Skeletal muscle tissue (tissue), 4 donors: ENCODE results near the gene MAP3K15. TPM values are rescaled to one million over a fixed set of nuclear protein-coding genes. Genes with fewer than 3 reads are reported as not detected.
"Not testable (repeated sequence)": the region's sequence is repeated elsewhere in the genome, so short reads cannot be mapped to it uniquely, and the experiment has no call there.

Source experiments
- H3K27ac ChIP-seq: one replicate; pipeline ENCODE4 v1.7.0; 2013; ENCODE audit warnings: mild to moderate bottlenecking, low read depth, low read length, inconsistent platforms
- H3K27me3 ChIP-seq, 3 donors: one replicate each; pipeline ENCODE4 v1.7.0; 2013; ENCODE audit warnings: low read length in 3 of 3; ENCODE audit not compliant: control insufficient read depth in 3 of 3, insufficient read depth in 3 of 3
- H3K36me3 ChIP-seq, 3 donors: one replicate each; pipeline ENCODE4 v1.7.0; 2013; ENCODE audit warnings: low read length in 3 of 3; ENCODE audit not compliant: control insufficient read depth in 3 of 3, insufficient read depth in 3 of 3
- H3K4me1 ChIP-seq, 3 donors: one replicate each; pipeline ENCODE4 v1.7.0; 2013; ENCODE audit warnings: low read length in 3 of 3, mild to moderate bottlenecking in 3 of 3; ENCODE audit not compliant: control insufficient read depth in 3 of 3, insufficient read depth in 3 of 3
- H3K4me3 ChIP-seq, 3 donors: one replicate each; pipeline ENCODE4 v1.7.0; 2013; ENCODE audit warnings: low read length in 3 of 3
- H3K9ac ChIP-seq, 3 donors: one replicate each; pipeline ENCODE4 v1.7.0; 2013; ENCODE audit warnings: low read length in 3 of 3, mild to moderate bottlenecking in 3 of 3, moderate library complexity in 2 of 3, low read depth in 1 of 3
- H3K9me3 ChIP-seq, 3 donors: one replicate each; pipeline ENCODE4 v1.7.0; 2013; ENCODE audit warnings: low read length in 3 of 3; ENCODE audit not compliant: control insufficient read depth in 3 of 3
- total RNA-seq: library from RNA; depleted of rRNA; stranded (reverse); fragments of >200 nt; gene quantifications from one replicate; pipeline ENCODE4 v1.2.3, GENCODE V29; 2014
- donor health status: Osteomylitis.

MAP3K15 gene
- total RNA-seq, 1 donor from 2014 or later, result 0.52 TPM

GRCh38 chrX:19496711-19497110 lies 18.6 kb downstream of the MAP3K15 start:
- no peak overlapping the region for H3K4me3 ChIP-seq
- H3K9ac ChIP-seq, result no peak overlapping the region
- H3K36me3 ChIP-seq, result no peaks in the 10 kb centered on the region
- no peak overlapping the region for H3K27ac ChIP-seq
- no peaks in the 10 kb centered on the region for H3K9me3 ChIP-seq
- no peaks in the 10 kb centered on the region for H3K4me1 ChIP-seq
- H3K27me3 ChIP-seq, result peaks cover 0 to 5% (median 0%) of the 10 kb centered on the region in 3 donors

- Histone ChIP-seq H3K27me3 (no peaks in the 10 kb centered on the region), H3K27ac (no peak overlapping the region), H3K9me3 (no peaks in the 10 kb centered on the region), H3K4me3 (no peak overlapping the region), H3K9ac (no peak overlapping the region), H3K36me3 (no peaks in the 10 kb centered on the region), H3K4me1 (no peaks in the 10 kb centered on the region)
These were observed 27.6 kb downstream of the MAP3K15 start for GRCh38 chrX:19487520-19488200.

GRCh38 chrX:19479458-19479857 lies 35.9 kb downstream of the MAP3K15 start:
- H3K36me3 ChIP-seq, result no peaks in the 10 kb centered on the region
- H3K4me3 ChIP-seq, result no peak overlapping the region

GRCh38 chrX:19468383-19468782 lies 46.9 kb downstream of the MAP3K15 start:
- H3K27ac ChIP-seq, result not testable (repeated sequence)

More at GRCh38 chrX:19479458-19479857, 35.9 kb downstream of the MAP3K15 start:
- H3K9me3 ChIP-seq, result no peaks in the 10 kb centered on the region
- no peaks in the 10 kb centered on the region for H3K27me3 ChIP-seq
- H3K27ac ChIP-seq, result no peak overlapping the region
- no peaks in the 10 kb centered on the region for H3K4me1 ChIP-seq
- no peak overlapping the region for H3K9ac ChIP-seq

GRCh38 chrX:19462879-19463278 lies 52.4 kb downstream of the MAP3K15 start:
- Histone ChIP-seq H3K27me3 (no peaks in the 10 kb centered on the region), H3K27ac (no peak overlapping the region), H3K4me3 (no peak overlapping the region), H3K9me3 (no peaks in the 10 kb centered on the region), H3K4me1 (no peaks in the 10 kb centered on the region), H3K36me3 (no peaks in the 10 kb centered on the region), H3K9ac (no peak overlapping the region)

More at GRCh38 chrX:19468383-19468782, 46.9 kb downstream of the MAP3K15 start:
- not testable (repeated sequence) for H3K27me3 ChIP-seq, H3K9me3 ChIP-seq, H3K36me3 ChIP-seq, H3K4me1 ChIP-seq, H3K9ac ChIP-seq, H3K4me3 ChIP-seq

- no peaks in the 10 kb centered on the region for H3K36me3 ChIP-seq
- H3K9me3 ChIP-seq, result no peaks in the 10 kb centered on the region
- H3K4me3 ChIP-seq, result no peak overlapping the region
- no peaks in the 10 kb centered on the region for H3K4me1 ChIP-seq
- H3K27me3 ChIP-seq, result no peaks in the 10 kb centered on the region
- H3K27ac ChIP-seq, result no peak overlapping the region
- no peak overlapping the region for H3K9ac ChIP-seq
These were observed 53.1 kb downstream of the MAP3K15 start for GRCh38 chrX:19462231-19462630.

- no peaks in the 10 kb centered on the region for H3K36me3 ChIP-seq
- H3K27me3 ChIP-seq, result no peaks in the 10 kb centered on the region
- H3K4me1 ChIP-seq, result no peaks in the 10 kb centered on the region
These were observed 57.6 kb downstream of the MAP3K15 start for GRCh38 chrX:19457662-19458061.

GRCh38 chrX:19448077-19448476 lies 67.2 kb downstream of the MAP3K15 start:
- Histone ChIP-seq H3K4me3 (no peak overlapping the region), H3K9me3 (no peaks in the 10 kb centered on the region), H3K4me1 (no peaks in the 10 kb centered on the region), H3K9ac (no peak overlapping the region), H3K36me3 (no peaks in the 10 kb centered on the region), H3K27me3 (no peaks in the 10 kb centered on the region), H3K27ac (no peak overlapping the region)

More at GRCh38 chrX:19457662-19458061, 57.6 kb downstream of the MAP3K15 start:
- Histone ChIP-seq H3K9me3 (no peaks in the 10 kb centered on the region), H3K27ac (no peak overlapping the region), H3K4me3 (no peak overlapping the region), H3K9ac (no peak overlapping the region)

- Histone ChIP-seq H3K9ac (no peak overlapping the region), H3K9me3 (no peaks in the 10 kb centered on the region), H3K36me3 (no peaks in the 10 kb centered on the region), H3K27ac (no peak overlapping the region), H3K27me3 (no peaks in the 10 kb centered on the region), H3K4me3 (no peak overlapping the region), H3K4me1 (no peaks in the 10 kb centered on the region)
These were observed 68.9 kb downstream of the MAP3K15 start for GRCh38 chrX:19446397-19446796.

- H3K36me3 ChIP-seq, H3K4me3 ChIP-seq, H3K9me3 ChIP-seq, H3K27ac ChIP-seq, H3K9ac ChIP-seq, H3K4me1 ChIP-seq, H3K27me3 ChIP-seq: not testable (repeated sequence)
These were observed 69.5 kb downstream of the MAP3K15 start for GRCh38 chrX:19445772-19446171.
